ENCODE results near the gene SLC19A1. TPM values are rescaled to one million over a fixed set of nuclear protein-coding genes. Genes with fewer than 3 reads are reported as not detected.

Gene SLC19A1
- total RNA-seq, 1 experiment from 2014 or later: 25.0 TPM

- CTCF ChIA-PET: interaction anchor here (0.5 kb wide), 1 partner anchor 295 kb away, joined by 4 read pairs; no protein-coding TSS in a partner anchor
Measured at GRCh38 chr21:45584786-45585185, 42.5 kb upstream of the SLC19A1 start.

GRCh38 chr21:45583831-45584509 is 41.7 kb upstream of the SLC19A1 start:
- peaks cover 56% of the 10 kb centered on the region for H3K27me3 ChIP-seq (ENCODE audit: insufficient read depth, low read depth)
- intact Hi-C loops (cut with micrococcal nuclease; ENCODE audit: unreplicated experiment): no loop called here
- H3K4me2 ChIP-seq: no peak overlapping the region
- H3K36me3 ChIP-seq (ENCODE audit: low read depth): no peaks in the 10 kb centered on the region
- no peaks in the 10 kb centered on the region; the same call in 1 of the 2 replicates for H3K9me3 ChIP-seq (ENCODE audit: insufficient read depth, low read depth)
- no peak overlapping the region for H3K4me3 ChIP-seq
- no peaks in the 10 kb centered on the region for H3K4me1 ChIP-seq (replicated peaks; ENCODE audit: insufficient read depth)
- no peak overlapping the region for H2AFZ ChIP-seq
- H3K27ac ChIP-seq: no peak overlapping the region
- no peaks in the 10 kb centered on the region for H3F3A ChIP-seq (ENCODE audit: insufficient read depth, low read depth)
- no peaks in the 10 kb centered on the region for H3K79me2 ChIP-seq (ENCODE audit: low read depth)
- ChIA-PET CTCF (no interaction called here), POLR2A (ENCODE audit: unreplicated experiment) (no interaction called here)
- H3K9me2 ChIP-seq (ENCODE audit: insufficient read depth): no peaks in the 10 kb centered on the region
- no peak for TF ChIP-seq EZH2 (IDR thresholded peaks at IDR 0.05; ENCODE audit: low read depth)
- no peak for TF ChIP-seq CTCF (conservative IDR thresholded peaks at IDR 0.05)
- no peaks in the 10 kb centered on the region for H4K20me1 ChIP-seq (ENCODE audit: insufficient read depth)
- no TSS peak for BruUV-seq (replicated peaks)
- no peak for DNase-seq

More at GRCh38 chr21:45584786-45585185, 42.5 kb upstream of the SLC19A1 start:
- no peak for DNase-seq
- no peak overlapping the region for H2AFZ ChIP-seq
- no peak overlapping the region for H3K4me2 ChIP-seq
- TF ChIP-seq EZH2 (IDR thresholded peaks at IDR 0.05; ENCODE audit: low read depth) (no peak), CTCF (conservative IDR thresholded peaks at IDR 0.05) (no peak)
- BruUV-seq (replicated peaks): no TSS peak
- no peaks in the 10 kb centered on the region for H3K4me1 ChIP-seq (replicated peaks; ENCODE audit: insufficient read depth)
- H3K27ac ChIP-seq: no peak overlapping the region
- no peaks in the 10 kb centered on the region; the same call in 1 of the 2 replicates for H3K9me3 ChIP-seq (ENCODE audit: insufficient read depth, low read depth)
- H3K36me3 ChIP-seq (ENCODE audit: low read depth): no peaks in the 10 kb centered on the region
- H3K79me2 ChIP-seq (ENCODE audit: low read depth): no peaks in the 10 kb centered on the region
- H3K9me2 ChIP-seq (ENCODE audit: insufficient read depth): no peaks in the 10 kb centered on the region
- POLR2A ChIA-PET (ENCODE audit: unreplicated experiment): no interaction called here
- peaks cover 59% of the 10 kb centered on the region for H3K27me3 ChIP-seq (ENCODE audit: insufficient read depth, low read depth)
- no peaks in the 10 kb centered on the region for H4K20me1 ChIP-seq (ENCODE audit: insufficient read depth)
- H3F3A ChIP-seq (ENCODE audit: insufficient read depth, low read depth): no peaks in the 10 kb centered on the region
- intact Hi-C loops (cut with micrococcal nuclease; ENCODE audit: unreplicated experiment): no loop called here
- H3K4me3 ChIP-seq: no peak overlapping the region

DNA sequence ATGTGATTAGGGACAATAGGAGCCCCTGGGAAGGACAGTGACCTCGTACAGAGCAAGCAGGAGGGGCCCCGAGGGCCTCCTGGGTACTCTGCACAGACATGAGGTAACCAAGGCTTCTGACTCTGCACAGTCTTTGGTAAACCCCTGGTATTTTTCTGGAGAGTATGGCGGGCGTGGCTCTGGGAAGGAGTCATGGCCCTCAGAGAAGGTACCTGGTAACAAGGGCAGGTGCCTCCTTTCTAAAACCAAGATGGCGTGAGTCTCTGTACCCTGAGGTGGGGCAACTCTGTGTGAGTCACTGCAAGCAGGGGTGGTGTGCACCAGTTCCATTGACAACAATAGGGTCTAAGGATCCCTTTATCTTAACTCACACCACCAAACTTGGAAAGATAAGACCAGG is 39.9 kb upstream of the SLC19A1 start:
- TF ChIP-seq EZH2 (IDR thresholded peaks at IDR 0.05; ENCODE audit: low read depth) (no peak), CTCF (conservative IDR thresholded peaks at IDR 0.05) (no peak)
- Histone ChIP-seq H3K4me2 (no peak overlapping the region), H3K79me2 (ENCODE audit: low read depth) (no peaks in the 10 kb centered on the region), H3K9me2 (ENCODE audit: insufficient read depth) (no peaks in the 10 kb centered on the region), H4K20me1 (ENCODE audit: insufficient read depth) (no peaks in the 10 kb centered on the region), H2AFZ (no peak overlapping the region), H3K4me3 (no peak overlapping the region), H3K36me3 (ENCODE audit: low read depth) (no peaks in the 10 kb centered on the region), H3K9me3 (ENCODE audit: insufficient read depth, low read depth) (no peaks in the 10 kb centered on the region; the same call in 1 of the 2 replicates), H3K27me3 (ENCODE audit: insufficient read depth, low read depth) (peaks cover 57% of the 10 kb centered on the region), H3K27ac (no peak overlapping the region), H3F3A (ENCODE audit: insufficient read depth, low read depth) (no peaks in the 10 kb centered on the region), H3K4me1 (replicated peaks; ENCODE audit: insufficient read depth) (no peaks in the 10 kb centered on the region)
- CTCF ChIA-PET: no interaction called here
- no TSS peak for BruUV-seq (replicated peaks)
- POLR2A ChIA-PET (ENCODE audit: unreplicated experiment): no interaction called here
- no peak for DNase-seq
- intact Hi-C loops (cut with micrococcal nuclease; ENCODE audit: unreplicated experiment): no loop called here

Measured in PC-9 (cell line).